GM10248 (cell line): ENCODE data around the gene NUDCD2.

Source experiments
- CTCF ChIA-PET: fragments of 300-600 bp; sonication (Branson Sonifier 250); formaldehyde crosslinking; extraction: SDS; loops from one replicate; lab custom pipeline; 2021; ENCODE audit warnings: antibody characterized with exemption; lab: Yijun Ruan, JAX
- POLR2A ChIA-PET: fragments of 350-650 bp; sonication (Branson Sonifier 250); formaldehyde crosslinking; extraction: SDS; loops from one replicate; lab custom pipeline; 2020; ENCODE audit warnings: antibody characterized with exemption; lab: Yijun Ruan, JAX
- DNase-seq: peaks from one replicate; pipeline ENCODE4 v3.0.0; 2012; ENCODE audit errors: extremely low spot score
- TF ChIP-seq, protein P1 (sequence below): IDR thresholded peaks from 2 replicates; pipeline ENCODE4 v1.5.1; 2012; ENCODE audit warnings: mild to moderate bottlenecking, low read depth; ENCODE audit errors: extremely low read depth, missing control alignments, control extremely low read depth

Gene NUDCD2

GRCh38 chr5:163453705-163454104 is 6.2 kb downstream of the NUDCD2 start:
- ChIA-PET POLR2A (no interaction called here), CTCF (interaction anchor here (1.1 to 1.4 kb wide), 3 partner anchors 12 to 16 kb away, joined by 4 to 6 read pairs (median 4); no protein-coding TSS in a partner anchor)
- TF ChIP-seq, protein P1, sequence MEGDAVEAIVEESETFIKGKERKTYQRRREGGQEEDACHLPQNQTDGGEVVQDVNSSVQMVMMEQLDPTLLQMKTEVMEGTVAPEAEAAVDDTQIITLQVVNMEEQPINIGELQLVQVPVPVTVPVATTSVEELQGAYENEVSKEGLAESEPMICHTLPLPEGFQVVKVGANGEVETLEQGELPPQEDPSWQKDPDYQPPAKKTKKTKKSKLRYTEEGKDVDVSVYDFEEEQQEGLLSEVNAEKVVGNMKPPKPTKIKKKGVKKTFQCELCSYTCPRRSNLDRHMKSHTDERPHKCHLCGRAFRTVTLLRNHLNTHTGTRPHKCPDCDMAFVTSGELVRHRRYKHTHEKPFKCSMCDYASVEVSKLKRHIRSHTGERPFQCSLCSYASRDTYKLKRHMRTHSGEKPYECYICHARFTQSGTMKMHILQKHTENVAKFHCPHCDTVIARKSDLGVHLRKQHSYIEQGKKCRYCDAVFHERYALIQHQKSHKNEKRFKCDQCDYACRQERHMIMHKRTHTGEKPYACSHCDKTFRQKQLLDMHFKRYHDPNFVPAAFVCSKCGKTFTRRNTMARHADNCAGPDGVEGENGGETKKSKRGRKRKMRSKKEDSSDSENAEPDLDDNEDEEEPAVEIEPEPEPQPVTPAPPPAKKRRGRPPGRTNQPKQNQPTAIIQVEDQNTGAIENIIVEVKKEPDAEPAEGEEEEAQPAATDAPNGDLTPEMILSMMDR, result no peak
- DNase-seq, result no peak

- DNase-seq, result no peak
- TF ChIP-seq, protein P1, result no peak
- CTCF ChIA-PET, result no interaction called here
- POLR2A ChIA-PET, result no interaction called here
Observed at GRCh38 chr5:163451489-163451888, 8.4 kb downstream of the NUDCD2 start.

DNA sequence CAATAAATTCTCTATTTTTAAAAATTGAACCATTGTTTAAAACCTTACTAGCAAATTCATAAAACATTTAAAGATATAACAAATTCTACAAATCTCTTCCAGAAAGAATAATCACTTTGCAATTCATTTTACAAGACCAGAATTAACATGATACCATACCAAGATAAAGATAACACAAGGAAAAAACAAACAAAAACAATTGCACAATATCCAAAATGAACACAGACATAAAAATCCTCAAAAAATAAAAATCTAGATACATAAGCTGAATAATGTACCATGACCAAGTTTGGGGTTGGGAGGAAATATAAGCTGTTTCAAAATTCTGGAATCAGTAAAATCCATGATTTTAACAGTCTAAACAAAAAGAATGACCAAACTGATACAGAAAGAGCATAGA is 11.4 kb downstream of the NUDCD2 start:
- ChIA-PET CTCF (interaction anchor here (1.0 to 1.3 kb wide), 3 partner anchors 9 to 13 kb away, joined by 4 to 5 read pairs (median 5); partner anchors contain the start of gene HMMR), POLR2A (interaction anchor here (1.4 to 1.9 kb wide), 2 partner anchors 11 to 13 kb away, joined by 3 to 8 read pairs; no protein-coding TSS in a partner anchor)
- DNase-seq, result no peak
- TF ChIP-seq, protein P1, result no peak

DNA sequence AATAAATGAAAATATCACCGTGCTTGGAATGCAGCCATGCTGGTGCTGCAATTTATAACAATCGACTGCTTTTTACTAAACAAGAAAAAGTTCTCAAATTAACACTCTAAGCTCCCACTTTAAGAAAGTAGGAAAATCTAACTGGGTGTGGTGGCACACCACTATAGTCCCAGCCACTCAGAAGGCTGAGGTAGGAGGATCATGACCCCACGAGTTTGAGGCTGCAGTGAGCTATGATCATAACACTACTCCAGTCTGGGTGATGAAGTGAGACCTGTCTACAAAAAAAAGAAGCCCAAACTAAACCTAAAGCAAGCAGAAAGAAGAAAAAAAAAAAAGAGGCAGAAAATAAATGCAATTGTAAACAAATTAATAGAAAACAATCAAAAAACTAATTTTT is 12.0 kb downstream of the NUDCD2 start:
- TF ChIP-seq, protein P1, result no peak
- ChIA-PET POLR2A (no interaction called here), CTCF (interaction anchor here (1.2 kb wide), 1 partner anchor 11 kb away, joined by 5 read pairs; no protein-coding TSS in a partner anchor)
- no peak for DNase-seq

- TF ChIP-seq, protein P1, result no peak
- no peak for DNase-seq
- ChIA-PET CTCF (interaction anchor here (1.2 kb wide), 1 partner anchor 12 kb away, joined by 5 read pairs; no protein-coding TSS in a partner anchor), POLR2A (no interaction called here)
Observed at GRCh38 chr5:163447191-163447590, 12.7 kb downstream of the NUDCD2 start.

DNA sequence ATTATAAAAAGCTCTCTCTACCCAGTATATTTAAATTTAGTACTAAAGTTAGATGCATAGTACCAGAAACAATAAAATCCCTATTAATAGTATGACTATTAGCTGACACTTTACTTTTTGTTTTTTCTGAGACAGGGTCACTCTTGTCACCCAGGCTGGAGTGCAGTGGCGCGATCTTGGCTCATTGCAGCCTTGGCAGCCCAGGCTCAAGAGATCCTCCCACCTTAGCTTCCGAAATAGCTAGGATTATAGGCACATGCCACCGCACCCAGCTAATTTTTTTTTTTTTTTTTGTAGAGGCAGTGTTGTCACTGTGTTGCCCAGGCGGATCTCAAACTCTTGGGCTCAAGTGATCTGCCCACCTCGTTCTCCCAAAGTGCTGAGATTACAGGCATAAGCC is 14.6 kb downstream of the NUDCD2 start:
- TF ChIP-seq, protein P1, result no peak
- POLR2A ChIA-PET, result no interaction called here
- CTCF ChIA-PET, result interaction anchor here (1.2 kb wide), 1 partner anchor 14 kb away, joined by 6 read pairs; the partner anchor contains the start of gene NUDCD2
- DNase-seq, result no peak
